ENCODE measurements around the gene METTL6.

DNA sequence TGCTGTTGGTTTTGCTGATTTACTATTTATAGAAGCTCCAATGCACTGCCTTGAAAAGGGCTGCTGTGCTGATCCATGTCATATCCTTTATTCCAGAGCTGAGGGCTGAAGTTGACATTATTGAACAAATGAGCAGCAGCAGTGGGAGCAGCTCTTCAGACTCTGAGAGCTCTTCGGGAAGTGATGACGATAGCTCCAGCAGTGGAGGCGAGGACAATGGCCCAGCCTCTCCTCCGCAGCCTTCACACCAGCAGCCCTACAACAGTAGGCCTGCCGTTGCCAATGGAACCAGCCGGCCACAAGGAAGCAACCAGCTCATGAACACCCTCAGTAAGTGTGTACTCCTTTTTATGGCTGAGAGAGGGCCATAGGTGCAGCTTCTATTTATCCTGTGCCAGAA, 8.9 kb upstream of the METTL6 start:
- no peak for TF ChIP-seq POLR2A (IDR thresholded peaks at IDR 0.05)
- TF ChIP-seq, protein P1, sequence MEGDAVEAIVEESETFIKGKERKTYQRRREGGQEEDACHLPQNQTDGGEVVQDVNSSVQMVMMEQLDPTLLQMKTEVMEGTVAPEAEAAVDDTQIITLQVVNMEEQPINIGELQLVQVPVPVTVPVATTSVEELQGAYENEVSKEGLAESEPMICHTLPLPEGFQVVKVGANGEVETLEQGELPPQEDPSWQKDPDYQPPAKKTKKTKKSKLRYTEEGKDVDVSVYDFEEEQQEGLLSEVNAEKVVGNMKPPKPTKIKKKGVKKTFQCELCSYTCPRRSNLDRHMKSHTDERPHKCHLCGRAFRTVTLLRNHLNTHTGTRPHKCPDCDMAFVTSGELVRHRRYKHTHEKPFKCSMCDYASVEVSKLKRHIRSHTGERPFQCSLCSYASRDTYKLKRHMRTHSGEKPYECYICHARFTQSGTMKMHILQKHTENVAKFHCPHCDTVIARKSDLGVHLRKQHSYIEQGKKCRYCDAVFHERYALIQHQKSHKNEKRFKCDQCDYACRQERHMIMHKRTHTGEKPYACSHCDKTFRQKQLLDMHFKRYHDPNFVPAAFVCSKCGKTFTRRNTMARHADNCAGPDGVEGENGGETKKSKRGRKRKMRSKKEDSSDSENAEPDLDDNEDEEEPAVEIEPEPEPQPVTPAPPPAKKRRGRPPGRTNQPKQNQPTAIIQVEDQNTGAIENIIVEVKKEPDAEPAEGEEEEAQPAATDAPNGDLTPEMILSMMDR (IDR thresholded peaks at IDR 0.05) = no peak
